Fibroblast of lung (primary cell): ENCODE results near the gene ACOT6. TPM values are rescaled to one million over a fixed set of nuclear protein-coding genes. Genes with fewer than 3 reads are reported as not detected.
A peak's percentile ranks its signal among the peaks of the same experiment; 100 is the strongest.

Source experiments
- DNase-seq, 2 donors: peaks; one replicate each; pipeline versions ENCODE4 v3.0.0 to v3.0.0-alpha.2; 2010; ENCODE audit warnings: low read depth in 2 of 2
- H2AFZ ChIP-seq: 2 replicates; pipeline ENCODE4 v1.5.1; 2012; ENCODE audit warnings: low read length, control low read depth, inconsistent platforms
- H3K27ac ChIP-seq: 2 replicates; pipeline ENCODE4 v1.5.1; 2011; ENCODE audit warnings: low read length, control low read depth; ENCODE audit not compliant: insufficient read depth
- H3K27me3 ChIP-seq: 2 replicates; pipeline ENCODE4 v1.5.1; 2011; ENCODE audit warnings: mild to moderate bottlenecking, low read length; ENCODE audit not compliant: control insufficient read depth, insufficient read depth
- H3K36me3 ChIP-seq: 2 replicates; pipeline ENCODE4 v1.5.1; 2011; ENCODE audit warnings: low read length; ENCODE audit not compliant: control insufficient read depth, insufficient read depth
- H3K4me1 ChIP-seq: 2 replicates; pipeline ENCODE4 v1.5.1; 2011; ENCODE audit warnings: low read length; ENCODE audit not compliant: control insufficient read depth, insufficient read depth; ENCODE audit errors: extremely low read depth
- H3K4me2 ChIP-seq: 2 replicates; pipeline ENCODE4 v1.5.1; 2011; ENCODE audit warnings: low read length, control low read depth; ENCODE audit not compliant: insufficient read depth; ENCODE audit errors: extremely low read depth
- H3K4me3 ChIP-seq, 4 experiments: fragments of 200-600 bp in 1 of 4; sonication (generic) in 1 of 4; replicated peaks in 1 of 4; 2 replicates each; pipeline ENCODE4 v1.5.1; 2011 to 2016; ENCODE audit warnings: low read length in 4 of 4, low read depth in 3 of 4, mild to moderate bottlenecking in 3 of 4, control low read depth in 2 of 4, inconsistent platforms in 1 of 4, mixed read lengths in 1 of 4; ENCODE audit not compliant: insufficient read depth in 1 of 4; ENCODE audit errors: control extremely low read depth in 1 of 4
- H3K79me2 ChIP-seq: 2 replicates; pipeline ENCODE4 v1.5.1; 2012; ENCODE audit warnings: mild to moderate bottlenecking, low read length, inconsistent platforms; ENCODE audit not compliant: control insufficient read depth, insufficient read depth
- H3K9ac ChIP-seq: 2 replicates; pipeline ENCODE4 v1.5.1; 2011; ENCODE audit warnings: mild to moderate bottlenecking, low read length, control low read depth; ENCODE audit not compliant: insufficient read depth
- H3K9me3 ChIP-seq: 2 replicates; pipeline ENCODE4 v1.5.1; 2012; ENCODE audit warnings: low read depth, low read length; ENCODE audit not compliant: control insufficient read depth, insufficient read depth
- H4K20me1 ChIP-seq: 2 replicates; pipeline ENCODE4 v1.5.1; 2011; ENCODE audit warnings: low read length; ENCODE audit not compliant: control insufficient read depth, insufficient read depth; ENCODE audit errors: extremely low read depth
- EZH2 ChIP-seq: IDR thresholded peaks from 2 replicates; pipeline ENCODE4 v1.5.1; 2012; ENCODE audit warnings: low read length, control low read depth, mild to moderate bottlenecking; ENCODE audit errors: missing control alignments
- polyA plus RNA-seq, 2 donors: library from polyadenylated mRNA; depleted of rRNA in 1 of 2; stranded (reverse) in 1 of 2; unstranded in 1 of 2; fragments of >200 nt; gene quantifications; 2 replicates each; pipeline ENCODE4 v1.2.1, GENCODE V29; 2011 to 2012; ENCODE audit warnings: missing spikeins in 1 of 2
- total RNA-seq: library from RNA; depleted of rRNA; stranded (reverse); fragments of >200 nt; gene quantifications from 2 replicates; pipeline ENCODE4 v1.2.1, GENCODE V29; 2014
- TF ChIP-seq, protein P1 (sequence below), 2 donors: IDR thresholded peaks in 1 of 2; conservative IDR thresholded peaks in 1 of 2; 1 replicate in 1 of 2; 2 replicates in 1 of 2; pipeline ENCODE4 v1.5.1; 2011 to 2012; ENCODE audit warnings: low read length in 2 of 2, control low read depth in 1 of 2, inconsistent platforms in 1 of 2, low read depth in 1 of 2, mild to moderate bottlenecking in 1 of 2

ACOT6 gene
- total and polyA plus RNA-seq, 2 donors (not counting 1 experiment from before 2014, with no cell fraction given), result not detected

DNA sequence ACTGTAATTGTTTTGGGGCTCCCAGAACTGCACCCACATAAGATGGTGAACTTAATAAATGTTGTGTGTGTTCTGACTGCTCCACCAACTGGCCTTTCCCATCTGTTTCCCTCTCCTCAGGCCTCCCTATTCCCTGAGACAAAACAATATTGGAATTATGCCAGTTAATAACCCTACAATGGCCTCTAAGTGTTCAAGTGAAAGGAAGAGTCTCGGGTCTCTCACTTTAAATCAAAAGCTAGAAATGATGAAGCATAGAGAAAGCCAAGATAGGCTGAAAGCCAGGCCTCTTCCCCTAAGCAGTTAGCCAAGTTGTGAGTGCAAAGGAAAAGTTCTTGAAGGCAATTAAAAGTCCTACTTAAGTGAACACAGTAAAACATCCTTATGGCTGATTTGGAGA, 13.4 kb downstream of the ACOT6 start:
- H3K4me2 ChIP-seq, result no peak overlapping the region
- H3K9me3 ChIP-seq, result no peaks in the 10 kb centered on the region
- TF ChIP-seq EZH2, result no peak
- TF ChIP-seq, protein P1, sequence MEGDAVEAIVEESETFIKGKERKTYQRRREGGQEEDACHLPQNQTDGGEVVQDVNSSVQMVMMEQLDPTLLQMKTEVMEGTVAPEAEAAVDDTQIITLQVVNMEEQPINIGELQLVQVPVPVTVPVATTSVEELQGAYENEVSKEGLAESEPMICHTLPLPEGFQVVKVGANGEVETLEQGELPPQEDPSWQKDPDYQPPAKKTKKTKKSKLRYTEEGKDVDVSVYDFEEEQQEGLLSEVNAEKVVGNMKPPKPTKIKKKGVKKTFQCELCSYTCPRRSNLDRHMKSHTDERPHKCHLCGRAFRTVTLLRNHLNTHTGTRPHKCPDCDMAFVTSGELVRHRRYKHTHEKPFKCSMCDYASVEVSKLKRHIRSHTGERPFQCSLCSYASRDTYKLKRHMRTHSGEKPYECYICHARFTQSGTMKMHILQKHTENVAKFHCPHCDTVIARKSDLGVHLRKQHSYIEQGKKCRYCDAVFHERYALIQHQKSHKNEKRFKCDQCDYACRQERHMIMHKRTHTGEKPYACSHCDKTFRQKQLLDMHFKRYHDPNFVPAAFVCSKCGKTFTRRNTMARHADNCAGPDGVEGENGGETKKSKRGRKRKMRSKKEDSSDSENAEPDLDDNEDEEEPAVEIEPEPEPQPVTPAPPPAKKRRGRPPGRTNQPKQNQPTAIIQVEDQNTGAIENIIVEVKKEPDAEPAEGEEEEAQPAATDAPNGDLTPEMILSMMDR (conservative IDR thresholded peaks at IDR 0.05 in 1 of 2, IDR thresholded peaks at IDR 0.05 in 1 of 2; ENCODE audit: low read depth in 1 of 2, low read length in 2 of 2), result no peak
- H3K36me3 ChIP-seq, result no peaks in the 10 kb centered on the region
- no peak overlapping the region for H3K4me3 ChIP-seq
- DNase-seq, result peak in 1 of 2 donors; percentile 16
- H3K27me3 ChIP-seq, result no peaks in the 10 kb centered on the region
- no peak overlapping the region for H3K27ac ChIP-seq
- no peaks in the 10 kb centered on the region for H3K4me1 ChIP-seq
- no peak overlapping the region for H2AFZ ChIP-seq
- no peaks in the 10 kb centered on the region for H3K79me2 ChIP-seq
- H3K9ac ChIP-seq, result no peak overlapping the region
- H4K20me1 ChIP-seq, result no peaks in the 10 kb centered on the region

DNA sequence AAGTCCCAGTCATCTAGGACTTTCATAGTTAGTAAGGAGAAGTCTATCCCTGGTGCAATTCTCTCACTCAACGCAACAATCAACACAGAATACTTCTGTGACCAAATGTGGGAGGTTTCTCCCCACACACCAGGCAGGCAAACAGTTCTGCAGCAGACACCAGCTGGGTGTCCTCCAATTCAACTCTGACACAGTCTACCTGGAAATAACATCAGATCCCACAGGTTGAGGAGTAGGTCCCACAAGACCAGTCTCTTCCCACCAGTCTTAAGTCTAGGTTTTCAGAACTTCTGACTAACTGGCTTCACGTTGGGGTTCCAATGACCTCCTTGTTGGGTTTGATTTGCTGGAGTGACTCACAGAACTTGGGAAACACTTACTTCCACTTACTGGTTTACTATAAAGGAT, 14.8 kb downstream of the ACOT6 start:
- TF ChIP-seq EZH2, result no peak
- TF ChIP-seq, protein P1 (conservative IDR thresholded peaks at IDR 0.05 in 1 of 2, IDR thresholded peaks at IDR 0.05 in 1 of 2; ENCODE audit: low read depth in 1 of 2, low read length in 2 of 2), result no peak
- H3K9me3 ChIP-seq, result no peaks in the 10 kb centered on the region
- H3K27me3 ChIP-seq, result no peaks in the 10 kb centered on the region
- H3K79me2 ChIP-seq, result no peaks in the 10 kb centered on the region
- no peak overlapping the region for H3K4me3 ChIP-seq
- no peak overlapping the region for H2AFZ ChIP-seq
- H4K20me1 ChIP-seq, result no peaks in the 10 kb centered on the region
- H3K4me1 ChIP-seq, result no peaks in the 10 kb centered on the region
- no peaks in the 10 kb centered on the region for H3K36me3 ChIP-seq
- no peak overlapping the region for H3K9ac ChIP-seq
- no peak for DNase-seq
- no peak overlapping the region for H3K4me2 ChIP-seq
- H3K27ac ChIP-seq, result no peak overlapping the region

DNA sequence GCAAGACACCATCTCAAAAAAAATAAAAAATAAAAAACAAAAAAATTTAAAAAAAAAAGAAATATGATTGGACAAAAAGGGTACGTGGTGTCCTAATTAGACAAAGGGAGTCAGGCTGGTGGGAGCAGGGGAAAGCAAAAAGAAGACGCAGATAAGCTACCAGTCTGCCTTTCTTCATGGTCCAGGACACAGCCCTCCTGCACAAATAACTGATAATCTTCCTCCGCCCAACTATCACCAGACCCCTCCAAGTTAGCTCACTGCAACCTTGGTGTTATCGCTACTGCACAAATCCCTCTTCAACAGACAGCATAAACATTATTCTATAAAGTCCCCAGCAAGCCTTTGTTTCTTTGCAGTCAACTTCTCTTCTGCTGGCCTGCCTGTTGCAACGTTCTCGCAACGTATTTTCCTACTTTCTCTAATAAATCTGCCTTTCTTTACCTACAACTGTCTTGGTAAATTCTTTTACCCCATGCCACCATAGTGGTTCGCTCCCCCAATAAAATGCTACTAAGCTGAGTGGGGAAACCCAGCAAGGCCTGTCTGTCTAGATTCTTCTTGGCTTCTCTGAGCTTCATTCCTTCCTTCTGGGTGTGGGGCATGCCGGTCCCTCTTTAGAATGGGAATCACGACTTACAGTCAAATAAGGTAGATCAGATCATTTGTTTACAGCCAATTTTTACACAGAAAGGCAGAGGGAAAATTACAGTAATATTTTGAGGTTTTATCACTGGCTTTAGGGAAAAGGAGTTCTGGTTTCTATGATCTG, 17.9 kb downstream of the ACOT6 start:
- no peaks in the 10 kb centered on the region for H4K20me1 ChIP-seq
- no peaks in the 10 kb centered on the region for H3K27me3 ChIP-seq
- H3K36me3 ChIP-seq, result no peaks in the 10 kb centered on the region
- H3K27ac ChIP-seq, result no peak overlapping the region
- TF ChIP-seq EZH2, result no peak
- TF ChIP-seq, protein P1 (conservative IDR thresholded peaks at IDR 0.05 in 1 of 2, IDR thresholded peaks at IDR 0.05 in 1 of 2; ENCODE audit: low read depth in 1 of 2, low read length in 2 of 2), result no peak
- H2AFZ ChIP-seq, result no peak overlapping the region
- no peak overlapping the region for H3K4me3 ChIP-seq
- H3K4me1 ChIP-seq, result no peaks in the 10 kb centered on the region
- DNase-seq, result no peak
- no peaks in the 10 kb centered on the region for H3K79me2 ChIP-seq
- H3K4me2 ChIP-seq, result no peak overlapping the region
- H3K9ac ChIP-seq, result no peak overlapping the region
- no peaks in the 10 kb centered on the region for H3K9me3 ChIP-seq
